Gastroesophageal sphincter (tissue), 3 donors: Measurements from ENCODE around the gene KRT15.

Experiments
- POLR2AphosphoS5 ChIP-seq: sonication (generic); formaldehyde crosslinking; IDR thresholded peaks from one replicate; pipeline ENCODE4 v1.6.1; 2017; ENCODE audit warnings: antibody characterized with exemption
- TF ChIP-seq, protein P1 (sequence below), 4 experiments: fragments of 200-600 bp in 2 of 4; fragments of 450-650 bp in 2 of 4; sonication (generic) in 1 of 4; IDR thresholded peaks; one replicate each; pipeline ENCODE4 v1.5.1; 2017 to 2019; ENCODE audit warnings: antibody characterized with exemption in 4 of 4, mild to moderate bottlenecking in 2 of 4, moderate library complexity in 2 of 4

DNA sequence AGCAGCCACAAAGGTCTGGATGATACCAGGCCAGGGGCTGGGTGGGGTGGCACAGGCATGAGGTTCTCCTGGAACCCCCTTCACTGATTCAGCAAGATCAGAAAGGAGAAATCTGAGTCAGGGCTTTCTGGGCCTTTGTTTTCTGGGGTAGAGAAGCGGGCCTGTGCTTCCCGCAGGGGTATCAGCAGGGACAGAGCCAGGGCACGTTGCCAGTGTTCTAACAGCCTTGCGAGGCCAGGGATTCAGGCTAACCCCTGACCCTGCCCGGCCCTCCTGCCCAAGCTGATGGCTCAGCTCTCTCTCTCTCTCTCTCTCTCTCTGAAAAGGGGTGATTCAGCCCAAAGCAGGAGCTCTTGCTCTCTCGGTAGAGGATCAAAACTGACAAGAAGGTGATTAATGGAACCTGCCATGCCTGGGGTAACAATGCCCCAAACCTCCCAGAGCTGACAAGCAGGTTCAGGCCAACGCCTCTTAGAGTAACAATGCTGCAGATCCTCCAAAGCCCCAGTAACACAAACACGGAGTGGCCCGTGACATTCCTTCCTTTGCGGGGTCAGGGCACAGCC, 11.3 kb downstream of the KRT15 start:
- TF ChIP-seq, protein P1, sequence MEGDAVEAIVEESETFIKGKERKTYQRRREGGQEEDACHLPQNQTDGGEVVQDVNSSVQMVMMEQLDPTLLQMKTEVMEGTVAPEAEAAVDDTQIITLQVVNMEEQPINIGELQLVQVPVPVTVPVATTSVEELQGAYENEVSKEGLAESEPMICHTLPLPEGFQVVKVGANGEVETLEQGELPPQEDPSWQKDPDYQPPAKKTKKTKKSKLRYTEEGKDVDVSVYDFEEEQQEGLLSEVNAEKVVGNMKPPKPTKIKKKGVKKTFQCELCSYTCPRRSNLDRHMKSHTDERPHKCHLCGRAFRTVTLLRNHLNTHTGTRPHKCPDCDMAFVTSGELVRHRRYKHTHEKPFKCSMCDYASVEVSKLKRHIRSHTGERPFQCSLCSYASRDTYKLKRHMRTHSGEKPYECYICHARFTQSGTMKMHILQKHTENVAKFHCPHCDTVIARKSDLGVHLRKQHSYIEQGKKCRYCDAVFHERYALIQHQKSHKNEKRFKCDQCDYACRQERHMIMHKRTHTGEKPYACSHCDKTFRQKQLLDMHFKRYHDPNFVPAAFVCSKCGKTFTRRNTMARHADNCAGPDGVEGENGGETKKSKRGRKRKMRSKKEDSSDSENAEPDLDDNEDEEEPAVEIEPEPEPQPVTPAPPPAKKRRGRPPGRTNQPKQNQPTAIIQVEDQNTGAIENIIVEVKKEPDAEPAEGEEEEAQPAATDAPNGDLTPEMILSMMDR (IDR thresholded peaks at IDR 0.05), result no peak
- TF ChIP-seq POLR2AphosphoS5, result no peak
